CD8-positive, alpha-beta memory T cell (primary cell): ENCODE measurements around the gene LDHA. TPM values are rescaled to one million over a fixed set of nuclear protein-coding genes. Genes with fewer than 3 reads are reported as not detected.

Source experiments
- CTCF ChIA-PET: fragments of 350-600 bp; sonication (Branson Sonifier 250); formaldehyde crosslinking; loops from one replicate; lab custom pipeline; 2021; ENCODE audit warnings: antibody characterized with exemption; lab: Charles Lee
- POLR2A ChIA-PET: fragments of 350-600 bp; sonication (Branson Sonifier 250); formaldehyde crosslinking; loops from one replicate; lab custom pipeline; 2021; ENCODE audit warnings: antibody characterized with exemption; lab: Charles Lee
- DNase-seq, 5 donors: peaks; one replicate each; pipeline versions ENCODE4 v3.0.0 to v3.0.0-alpha.2; 2020 to 2022; ENCODE audit warnings: mixed read lengths in 1 of 5
- H3K27ac ChIP-seq: one replicate; pipeline ENCODE4 v1.7.0; 2013; ENCODE audit warnings: low read depth, mild to moderate bottlenecking, low read length, moderate library complexity
- H3K27me3 ChIP-seq: 2 replicates; pipeline ENCODE4 v1.7.0; 2013; ENCODE audit warnings: low read length, mild to moderate bottlenecking; ENCODE audit not compliant: insufficient read depth, poor library complexity, severe bottlenecking
- H3K36me3 ChIP-seq: 2 replicates; pipeline ENCODE4 v1.7.0; 2013; ENCODE audit warnings: mild to moderate bottlenecking, low read length, moderate library complexity; ENCODE audit not compliant: insufficient read depth
- H3K4me1 ChIP-seq: 2 replicates; pipeline ENCODE4 v1.7.0; 2013; ENCODE audit warnings: mild to moderate bottlenecking, low read length, moderate library complexity; ENCODE audit not compliant: insufficient read depth
- H3K4me3 ChIP-seq: 2 replicates; pipeline ENCODE4 v1.7.0; 2013; ENCODE audit warnings: mild to moderate bottlenecking, low read length
- H3K9me3 ChIP-seq: 2 replicates; pipeline ENCODE4 v1.7.0; 2013; ENCODE audit warnings: mild to moderate bottlenecking, low read length
- H3K27ac Mint-ChIP-seq, 8 donors: one replicate each; pipeline ENCODE4 v1.8.0; 2020 to 2021; ENCODE audit warnings: mixed read lengths in 8 of 8, mild to moderate bottlenecking in 6 of 8, inconsistent platforms in 3 of 8, moderate library complexity in 3 of 8
- H3K27me3 Mint-ChIP-seq, 2 donors: one replicate each; pipeline ENCODE4 v1.8.0; 2020 to 2021; ENCODE audit warnings: mixed read lengths in 2 of 2, mild to moderate bottlenecking in 1 of 2, moderate library complexity in 1 of 2
- H3K36me3 Mint-ChIP-seq, 3 donors: one replicate each; pipeline ENCODE4 v1.8.0; 2020 to 2021; ENCODE audit warnings: mixed read lengths in 3 of 3, inconsistent platforms in 1 of 3, mild to moderate bottlenecking in 1 of 3
- H3K4me1 Mint-ChIP-seq, 3 donors: one replicate each; pipeline ENCODE4 v1.8.0; 2020 to 2021; ENCODE audit warnings: mixed read lengths in 3 of 3, inconsistent platforms in 1 of 3, mild to moderate bottlenecking in 1 of 3
- H3K4me3 Mint-ChIP-seq, 7 donors: one replicate each; pipeline ENCODE4 v1.8.0; 2020 to 2021; ENCODE audit warnings: mixed read lengths in 7 of 7, mild to moderate bottlenecking in 6 of 7, moderate library complexity in 4 of 7, inconsistent platforms in 2 of 7
- H3K9me3 Mint-ChIP-seq, 5 donors: one replicate each; pipeline ENCODE4 v1.8.0; 2020 to 2022; ENCODE audit warnings: mixed read lengths in 5 of 5, mild to moderate bottlenecking in 3 of 5, moderate library complexity in 2 of 5, inconsistent platforms in 1 of 5
- polyA plus RNA-seq: library from polyadenylated mRNA; unstranded; fragments of 300-500 nt; fragmentation: Illumina TruSeq; gene quantifications from one replicate; pipeline ENCODE4 v1.2.3, GENCODE V29; 2021
- total RNA-seq, 2 experiments: library from RNA; stranded (reverse); gene quantifications; one replicate each; pipeline ENCODE4 v1.2.3, GENCODE V29; 2021

Gene LDHA
- total and polyA plus RNA-seq, 3 experiments from 2014 or later, result 389 to 1,631 (median 1,546) TPM

GRCh38 chr11:18455686-18456372 is 61.5 kb downstream of the LDHA start, which contains the start of gene LDHAL6A:
Gene LDHAL6A (plus strand): TSS chr11:18455856. CDS start chr11:18456681, 825 bp downstream.
- H3K9me3 ChIP-seq, result no peaks in the 10 kb centered on the region
- H3K4me3 ChIP-seq, result no peak within 1 kb of the TSS
- H3K9me3 Mint-ChIP-seq, result peaks cover 0 to 2% (median 0%) of the 10 kb centered on the region in 5 donors
- peak within 1 kb of the TSS in 1 of 7 donors; percentile 81 for H3K4me3 Mint-ChIP-seq
- DNase-seq, result peak in 1 of 5 donors; percentile 6
- H3K4me1 ChIP-seq, result no peaks in the 10 kb centered on the region
- no peak within 1 kb of the TSS for H3K27ac ChIP-seq
- H3K36me3 ChIP-seq, result no peaks in the 10 kb centered on the region
- H3K36me3 Mint-ChIP-seq, result no peaks in the 10 kb centered on the region
- CTCF ChIA-PET, result interaction anchor here (0.7 kb wide), 1 partner anchor 308 kb away, joined by 3 read pairs; no protein-coding TSS in a partner anchor
- peaks cover 4% of the 10 kb centered on the region in 2 donors for H3K27me3 Mint-ChIP-seq
- H3K4me1 Mint-ChIP-seq, result peaks cover 0 to 7% (median 0%) of the 10 kb centered on the region in 3 donors
- no peak within 1 kb of the TSS for H3K27ac Mint-ChIP-seq
- POLR2A ChIA-PET, result no interaction called here
- H3K27me3 ChIP-seq, result no peaks in the 10 kb centered on the region

- CTCF ChIA-PET, result no interaction called here
Observed at GRCh38 chr11:18457450-18457849, 63.1 kb downstream of the LDHA start.

More at GRCh38 chr11:18457450-18457849, 63.1 kb downstream of the LDHA start:
- no peaks in the 10 kb centered on the region for H3K27me3 ChIP-seq
- no peak overlapping the region for H3K27ac ChIP-seq
- no peaks in the 10 kb centered on the region for H3K36me3 Mint-ChIP-seq
- no peaks in the 10 kb centered on the region for H3K4me1 ChIP-seq
- no peak for DNase-seq
- no peak overlapping the region for H3K27ac Mint-ChIP-seq
- H3K27me3 Mint-ChIP-seq, result peaks cover 4% of the 10 kb centered on the region in 2 donors
- peaks cover 0 to 7% (median 0%) of the 10 kb centered on the region in 3 donors for H3K4me1 Mint-ChIP-seq
- no peaks in the 10 kb centered on the region for H3K9me3 ChIP-seq
- no peaks in the 10 kb centered on the region for H3K36me3 ChIP-seq
- POLR2A ChIA-PET, result no interaction called here
- H3K4me3 ChIP-seq, result no peak overlapping the region
- peaks cover 0 to 2% (median 0%) of the 10 kb centered on the region in 5 donors for H3K9me3 Mint-ChIP-seq
- no peak overlapping the region for H3K4me3 Mint-ChIP-seq

Other genes starting within 250 kb of the LDHA start
- not detected for gene MRGPRX4, start 221.7 kb upstream of the LDHA start, total RNA-seq
- not detected for gene MRGPRX4, start 221.7 kb upstream of the LDHA start, polyA plus RNA-seq
- gene SAA4, start 157.8 kb upstream of the LDHA start, total RNA-seq, result not detected
- not detected for gene SAA4, start 157.8 kb upstream of the LDHA start, polyA plus RNA-seq
- gene SAA2, start 145.9 kb upstream of the LDHA start, total RNA-seq, result not detected
- gene SAA2, start 145.9 kb upstream of the LDHA start, polyA plus RNA-seq, result not detected
- not detected for gene SAA1, start 128.3 kb upstream of the LDHA start, total RNA-seq
- gene SAA1, start 128.3 kb upstream of the LDHA start, polyA plus RNA-seq, result not detected
- gene HPS5, start 72.4 kb upstream of the LDHA start, total RNA-seq, result 10 to 100 TPM; 18.5 to 19.4 TPM
- 13.8 TPM for gene HPS5, start 72.4 kb upstream of the LDHA start, polyA plus RNA-seq
- gene GTF2H1, start 72.0 kb upstream of the LDHA start, total RNA-seq, result 10 to 100 TPM; 60.3 to 62.0 TPM
- 37.4 TPM for gene GTF2H1, start 72.0 kb upstream of the LDHA start, polyA plus RNA-seq
- gene LDHC, start 17.8 kb downstream of the LDHA start, total RNA-seq, result not detected
- not detected for gene LDHC, start 17.8 kb downstream of the LDHA start, polyA plus RNA-seq
- gene LDHAL6A, start 61.3 kb downstream of the LDHA start, total RNA-seq, result not detected
- gene LDHAL6A, start 61.3 kb downstream of the LDHA start, polyA plus RNA-seq, result not detected
- gene TSG101, start 132.4 kb downstream of the LDHA start, total RNA-seq, result 10 to 100 TPM; 44.8 to 45.4 TPM
- gene TSG101, start 132.4 kb downstream of the LDHA start, polyA plus RNA-seq, result 55.4 TPM
- 10 to 100 TPM; 15.6 to 16.6 TPM for gene UEVLD, start 194.2 kb downstream of the LDHA start, total RNA-seq
- gene UEVLD, start 194.2 kb downstream of the LDHA start, polyA plus RNA-seq, result 14.2 TPM
- gene MISFA, start 205.2 kb downstream of the LDHA start, total RNA-seq, result under 1 TPM in 1 of 2 experiments, not detected in 1; 0.96 TPM
- gene MISFA, start 205.2 kb downstream of the LDHA start, polyA plus RNA-seq, result 0.47 TPM
- 10 to 100 TPM; 23.7 to 27.3 TPM for gene SPTY2D1, start 239.8 kb downstream of the LDHA start, total RNA-seq
- gene SPTY2D1, start 239.8 kb downstream of the LDHA start, polyA plus RNA-seq, result 10.6 TPM